Keratinocyte (primary cell): ENCODE results near the gene NIN. TPM values are rescaled to one million over a fixed set of nuclear protein-coding genes. Genes with fewer than 3 reads are reported as not detected.

Experiments used
- DNase-seq: peaks from one replicate; pipeline ENCODE4 v3.0.0-alpha.2; 2011; ENCODE audit warnings: low read depth, missing footprints, low spot score
- FAIRE-seq: peaks from 2 replicates; lab custom pipeline; 2011; peaks lifted over from hg19 to GRCh38; lab: Jason Lieb, UNC
- H2AFZ ChIP-seq: 2 replicates; pipeline ENCODE4 v1.6.0; 2012; ENCODE audit warnings: low read length, control low read depth, inconsistent platforms; ENCODE audit not compliant: control insufficient read depth
- H3K27ac ChIP-seq: 2 replicates; pipeline ENCODE4 v1.5.1; 2011; ENCODE audit warnings: low read length; ENCODE audit not compliant: control insufficient read depth, insufficient read depth
- H3K27me3 ChIP-seq: 3 replicates; pipeline ENCODE4 v1.6.0; 2011; ENCODE audit warnings: low read length; ENCODE audit not compliant: control insufficient read depth, insufficient read depth; ENCODE audit errors: extremely low read depth
- H3K36me3 ChIP-seq, 2 experiments: 2 replicates in 1 of 2; 3 replicates in 1 of 2; pipeline ENCODE4 v1.5.1; 2011; ENCODE audit warnings: low read length in 2 of 2, mild to moderate bottlenecking in 1 of 2; ENCODE audit not compliant: control insufficient read depth in 2 of 2, insufficient read depth in 2 of 2; ENCODE audit errors: extremely low read depth in 1 of 2
- H3K4me1 ChIP-seq: 3 replicates; pipeline ENCODE4 v1.5.1; 2011; ENCODE audit warnings: low read length; ENCODE audit not compliant: control insufficient read depth, insufficient read depth; ENCODE audit errors: extremely low read depth
- H3K4me2 ChIP-seq: 3 replicates; pipeline ENCODE4 v1.6.0; 2011; ENCODE audit warnings: low read depth, low read length; ENCODE audit not compliant: control insufficient read depth, insufficient read depth; ENCODE audit errors: extremely low read depth
- H3K4me3 ChIP-seq, 3 experiments: fragments of 200-600 bp in 1 of 3; sonication (generic) in 1 of 3; 2 replicates in 2 of 3; 3 replicates in 1 of 3; pipeline ENCODE4 v1.5.1; 2011 to 2016; ENCODE audit warnings: low read length in 3 of 3, mild to moderate bottlenecking in 3 of 3, control low read depth in 2 of 3, inconsistent platforms in 1 of 3, low read depth in 1 of 3, mixed read lengths in 1 of 3, mixed run types in 1 of 3, moderate library complexity in 1 of 3; ENCODE audit not compliant: control insufficient read depth in 2 of 3, insufficient read depth in 2 of 3; ENCODE audit errors: extremely low read depth in 1 of 3
- H3K79me2 ChIP-seq: 2 replicates; pipeline ENCODE4 v1.6.0; 2012; ENCODE audit warnings: low read length; ENCODE audit not compliant: control insufficient read depth, insufficient read depth
- H3K9ac ChIP-seq: 3 replicates; pipeline ENCODE4 v1.6.0; 2011; ENCODE audit warnings: low read length; ENCODE audit not compliant: control insufficient read depth, insufficient read depth; ENCODE audit errors: extremely low read depth
- H3K9me1 ChIP-seq: 3 replicates; pipeline ENCODE4 v1.6.0; 2011; ENCODE audit warnings: low read length; ENCODE audit not compliant: control insufficient read depth, insufficient read depth; ENCODE audit errors: extremely low read depth
- H3K9me3 ChIP-seq: 2 replicates; pipeline ENCODE4 v1.5.1; 2012; ENCODE audit warnings: low read depth, low read length; ENCODE audit not compliant: control insufficient read depth
- H4K20me1 ChIP-seq: 3 replicates; pipeline ENCODE4 v1.6.0; 2011; ENCODE audit warnings: low read length; ENCODE audit not compliant: control insufficient read depth, insufficient read depth; ENCODE audit errors: extremely low read depth
- CTCF ChIP-seq, 3 experiments: IDR thresholded peaks in 1 of 3; conservative IDR thresholded peaks in 1 of 3; optimal IDR thresholded peaks in 1 of 3; 2 replicates in 2 of 3; 3 replicates in 1 of 3; pipeline versions ENCODE3 to v1.5.1; 2011; ENCODE audit warnings: low read length in 3 of 3, mild to moderate bottlenecking in 3 of 3, moderate library complexity in 2 of 3, control low read depth in 1 of 3, inconsistent platforms in 1 of 3; ENCODE audit not compliant: insufficient read depth in 2 of 3; ENCODE audit errors: extremely low read depth in 1 of 3
- EZH2 ChIP-seq: IDR thresholded peaks from one replicate; pipeline ENCODE4 v1.6.1; 2012; ENCODE audit warnings: inconsistent platforms, mild to moderate bottlenecking, low read length, moderate library complexity
- dilution Hi-C: fragments of 300-500 bp; cut with MboI; formaldehyde crosslinking; loops from one replicate; pipeline ENCODE4 v1.7.0; 2020; ENCODE audit warnings: low sequenced_read_pairs; ENCODE audit not compliant: extremely low pct_ligation_motif_present
- polyA plus RNA-seq, 5 experiments: library from polyadenylated mRNA; depleted of rRNA in 3 of 5; stranded (reverse) in 3 of 5; stranded (forward) in 1 of 5; unstranded in 1 of 5; fragments of >200 nt; gene quantifications; 1 replicate in 1 of 5; 2 replicates in 3 of 5; 3 replicates in 1 of 5; pipeline versions ENCODE4 v1.2.1 to v1.2.3, GENCODE V29; 2011 to 2012; ENCODE audit warnings: missing spikeins in 2 of 5, low read depth in 1 of 5, low replicate concordance in 1 of 5

NIN gene
- polyA plus RNA-seq, 1 donor (not counting 4 experiments of a cell fraction or from before 2014, with no cell fraction given), result 15.2 TPM

- no peaks in the 10 kb centered on the region for H3K27me3 ChIP-seq
- H3K79me2 ChIP-seq, result no peaks in the 10 kb centered on the region
- dilution Hi-C loops, result no loop called here
- H3K4me2 ChIP-seq, result no peak overlapping the region
- H2AFZ ChIP-seq, result no peak overlapping the region
- no peaks in the 10 kb centered on the region for H3K36me3 ChIP-seq
- no peak for TF ChIP-seq CTCF (optimal IDR thresholded peaks at IDR 0.05 in 1 of 3, IDR thresholded peaks at IDR 0.05 in 1 of 3, conservative IDR thresholded peaks at IDR 0.05 in 1 of 3; ENCODE audit: extremely low read depth in 1 of 3, insufficient read depth in 2 of 3, low read length in 3 of 3)
- TF ChIP-seq EZH2, result no peak
- H3K4me3 ChIP-seq, result no peak overlapping the region
- no peaks in the 10 kb centered on the region for H3K9me1 ChIP-seq
- no peak overlapping the region for H3K9ac ChIP-seq
- no peak for FAIRE-seq
- DNase-seq, result no peak
- H3K4me1 ChIP-seq, result no peaks in the 10 kb centered on the region
- no peaks in the 10 kb centered on the region for H3K9me3 ChIP-seq
- H3K27ac ChIP-seq, result no peak overlapping the region
- H4K20me1 ChIP-seq, result no peaks in the 10 kb centered on the region
Measured at GRCh38 chr14:50853891-50854290, 22.9 kb upstream of the NIN start.

GRCh38 chr14:50846226-50846880 lies 15.4 kb upstream of the NIN start:
- peak; percentile 82 for FAIRE-seq
- TF ChIP-seq EZH2, result no peak
- TF ChIP-seq CTCF (optimal IDR thresholded peaks at IDR 0.05 in 1 of 3, IDR thresholded peaks at IDR 0.05 in 1 of 3, conservative IDR thresholded peaks at IDR 0.05 in 1 of 3; ENCODE audit: extremely low read depth in 1 of 3, insufficient read depth in 2 of 3, low read length in 3 of 3), result no peak
- Histone ChIP-seq H3K36me3 (no peaks in the 10 kb centered on the region), H3K9me1 (no peaks in the 10 kb centered on the region), H3K9ac (no peak overlapping the region), H3K4me1 (no peaks in the 10 kb centered on the region), H3K27ac (no peak overlapping the region), H4K20me1 (no peaks in the 10 kb centered on the region), H2AFZ (no peak overlapping the region), H3K4me2 (no peak overlapping the region), H3K4me3 (no peak overlapping the region), H3K27me3 (no peaks in the 10 kb centered on the region), H3K79me2 (no peaks in the 10 kb centered on the region), H3K9me3 (no peaks in the 10 kb centered on the region)
- DNase-seq, result no peak
- dilution Hi-C loops, result no loop called here
